H1 (cell line): ENCODE data around the gene WDFY4. TPM values are rescaled to one million over a fixed set of nuclear protein-coding genes. Genes with fewer than 3 reads are reported as not detected.

ENCODE experiments used
- CTCF ChIA-PET: fragments of 300-600 bp; sonication (Branson Sonifier 250); formaldehyde crosslinking; loops from one replicate; lab custom pipeline; 2021; ENCODE audit not compliant: partially characterized antibody; lab: Charles Lee
- POLR2A ChIA-PET: fragments of 300-600 bp; sonication (Branson Sonifier 250); formaldehyde crosslinking; loops from one replicate; lab custom pipeline; 2021; ENCODE audit warnings: inconsistent platforms; ENCODE audit not compliant: partially characterized antibody; lab: Charles Lee
- DNase-seq, 2 experiments: peaks; one replicate each; pipeline versions ENCODE4 v3.0.0 to v3.0.0-alpha.2; 2010 to 2022; ENCODE audit warnings: low spot score in 2 of 2, low read depth in 1 of 2, mixed read lengths in 1 of 2
- FAIRE-seq: peaks from 2 replicates; lab custom pipeline; 2011; peaks lifted over from hg19 to GRCh38; lab: Jason Lieb, UNC
- H2AFZ ChIP-seq: 2 replicates; pipeline ENCODE4 v1.8.1; 2012; ENCODE audit warnings: low read length, inconsistent platforms
- H2AK5ac ChIP-seq: 2 replicates; pipeline ENCODE4 v1.6.1; 2013; ENCODE audit warnings: low read depth, low read length
- H2BK120ac ChIP-seq: replicated peaks from 2 replicates; pipeline ENCODE3; 2013; ENCODE audit warnings: low read depth, low read length, inconsistent platforms
- H2BK12ac ChIP-seq: 2 replicates; pipeline ENCODE4 v1.6.1; 2013; ENCODE audit warnings: low read depth, low read length
- H2BK15ac ChIP-seq: 2 replicates; pipeline ENCODE4 v1.6.1; 2013; ENCODE audit warnings: low read length
- H2BK20ac ChIP-seq: 2 replicates; pipeline ENCODE4 v1.6.1; 2013; ENCODE audit warnings: low read length
- H2BK5ac ChIP-seq: 2 replicates; pipeline ENCODE4 v1.6.1; 2013; ENCODE audit warnings: low read depth, low read length
- H3K14ac ChIP-seq: 2 replicates; pipeline ENCODE4 v1.6.1; 2013; ENCODE audit warnings: inconsistent platforms; ENCODE audit not compliant: insufficient read length
- H3K18ac ChIP-seq: 2 replicates; pipeline ENCODE4 v1.6.1; 2013; ENCODE audit warnings: low read length; ENCODE audit errors: extremely low read depth
- H3K23ac ChIP-seq: 2 replicates; pipeline ENCODE4 v1.6.1; 2013; ENCODE audit warnings: inconsistent platforms; ENCODE audit not compliant: insufficient read length
- H3K23me2 ChIP-seq: 2 replicates; pipeline ENCODE4 v1.6.1; 2013; ENCODE audit warnings: low read depth, low read length
- H3K27ac ChIP-seq: 2 replicates; pipeline ENCODE4 v1.6.1; 2011; ENCODE audit warnings: low read depth, low read length, inconsistent platforms
- H3K27me3 ChIP-seq, 4 experiments: replicated peaks in 1 of 4; 1 replicate in 1 of 4; 2 replicates in 3 of 4; pipeline versions ENCODE4 v1.6.1 to v1.8.1; 2011 to 2013; ENCODE audit warnings: low read length in 3 of 4, mild to moderate bottlenecking in 3 of 4, inconsistent platforms in 2 of 4, mixed read lengths in 2 of 4, moderate library complexity in 1 of 4; ENCODE audit not compliant: control insufficient read depth in 3 of 4, insufficient read depth in 3 of 4; ENCODE audit errors: extremely low read depth in 1 of 4
- H3K36me3 ChIP-seq, 4 experiments: 2 replicates each; pipeline versions ENCODE4 v1.6.1 to v1.8.1; 2011 to 2013; ENCODE audit warnings: mild to moderate bottlenecking in 4 of 4, low read length in 3 of 4, moderate library complexity in 2 of 4, control low read depth in 1 of 4, inconsistent platforms in 1 of 4; ENCODE audit not compliant: insufficient read depth in 4 of 4, control insufficient read depth in 2 of 4
- H3K4ac ChIP-seq: replicated peaks from 2 replicates; pipeline ENCODE3; 2013; ENCODE audit warnings: low read length, low read depth, mixed read lengths, inconsistent platforms; ENCODE audit not compliant: insufficient read length
- H3K4me1 ChIP-seq, 4 experiments: replicated peaks in 1 of 4; 1 replicate in 1 of 4; 2 replicates in 3 of 4; pipeline versions ENCODE4 v1.6.1 to v1.8.1; 2011 to 2013; ENCODE audit warnings: low read length in 3 of 4, inconsistent platforms in 2 of 4, mixed read lengths in 1 of 4; ENCODE audit not compliant: insufficient read depth in 4 of 4, control insufficient read depth in 3 of 4
- H3K4me2 ChIP-seq, 2 experiments: 2 replicates each; pipeline versions ENCODE4 v1.6.1 to v1.8.1; 2011 to 2013; ENCODE audit warnings: low read depth in 2 of 2, low read length in 2 of 2, control low read depth in 1 of 2, inconsistent platforms in 1 of 2, mild to moderate bottlenecking in 1 of 2; ENCODE audit not compliant: insufficient read depth in 1 of 2
- H3K4me3 ChIP-seq, 4 experiments: fragments of 200-600, 300-600 bp in 1 of 4; sonication (generic), shearing (Covaris generic), sonication (Bioruptor Twin) in 1 of 4; 2 replicates each; pipeline versions ENCODE4 v1.5.1 to v1.8.1; 2011 to 2016; ENCODE audit warnings: low read length in 4 of 4, low read depth in 3 of 4, control low read depth in 2 of 4, inconsistent platforms in 2 of 4, mild to moderate bottlenecking in 2 of 4, mixed read lengths in 1 of 4, moderate library complexity in 1 of 4; ENCODE audit not compliant: insufficient read depth in 2 of 4; ENCODE audit errors: extremely low read depth in 1 of 4
- H3K56ac ChIP-seq: replicated peaks from 2 replicates; pipeline ENCODE3; 2013; ENCODE audit warnings: low read depth, mild to moderate bottlenecking, mixed read lengths, low read length, inconsistent platforms; ENCODE audit not compliant: insufficient read length
- H3K79me1 ChIP-seq: 2 replicates; pipeline ENCODE4 v1.6.1; 2013; ENCODE audit warnings: low read depth, low read length, control low read depth
- H3K79me2 ChIP-seq, 2 experiments: 2 replicates each; pipeline versions ENCODE4 v1.6.1 to v1.8.1; 2012 to 2013; ENCODE audit warnings: low read length in 2 of 2, mild to moderate bottlenecking in 2 of 2, inconsistent platforms in 1 of 2; ENCODE audit not compliant: insufficient read depth in 2 of 2, control insufficient read depth in 1 of 2
- H3K9ac ChIP-seq, 4 experiments: replicated peaks in 1 of 4; 1 replicate in 1 of 4; 2 replicates in 3 of 4; pipeline versions ENCODE4 v1.6.1 to v1.8.1; 2011 to 2013; ENCODE audit warnings: low read depth in 3 of 4, low read length in 3 of 4, control low read depth in 2 of 4, mild to moderate bottlenecking in 2 of 4, moderate library complexity in 2 of 4, inconsistent platforms in 1 of 4; ENCODE audit errors: extremely low read depth in 1 of 4
- H3K9me3 ChIP-seq, 2 experiments: 2 replicates each; pipeline versions ENCODE4 v1.6.1 to v1.8.1; 2012 to 2013; ENCODE audit warnings: mild to moderate bottlenecking in 2 of 2, moderate library complexity in 2 of 2, control low read depth in 1 of 2, inconsistent platforms in 1 of 2, low read depth in 1 of 2, low read length in 1 of 2, mixed read lengths in 1 of 2; ENCODE audit not compliant: insufficient read depth in 2 of 2
- H4K20me1 ChIP-seq, 2 experiments: replicated peaks in 1 of 2; 2 replicates each; pipeline versions ENCODE3 to v1.8.1; 2011 to 2013; ENCODE audit warnings: inconsistent platforms in 2 of 2, low read length in 2 of 2, mild to moderate bottlenecking in 1 of 2; ENCODE audit not compliant: insufficient read depth in 2 of 2, control insufficient read depth in 1 of 2
- H4K5ac ChIP-seq: 2 replicates; pipeline ENCODE4 v1.6.1; 2013; ENCODE audit warnings: low read length, low read depth, mixed read lengths, inconsistent platforms; ENCODE audit not compliant: insufficient read length
- H4K8ac ChIP-seq: 2 replicates; pipeline ENCODE4 v1.8.0; 2013; ENCODE audit warnings: mild to moderate bottlenecking, moderate library complexity, low read length, inconsistent platforms; ENCODE audit not compliant: insufficient read depth; ENCODE audit errors: extremely low read depth
- H4K91ac ChIP-seq: replicated peaks from 2 replicates; pipeline ENCODE3; 2013; ENCODE audit warnings: low read length, mixed read lengths, inconsistent platforms; ENCODE audit not compliant: insufficient read length
- WGBS, 2 experiments: shearing (Covaris generic) in 1 of 2; methylation state at CpG; one replicate each; pipeline versions ENCODE4 v1.1.6 to v1.1.7; 2013 to 2015; ENCODE audit warnings: low lambda C conversion rate in 2 of 2, mixed read lengths in 2 of 2, inconsistent platforms in 1 of 2, low coverage in 1 of 2, missing lambda C conversion rate in 1 of 2; ENCODE audit not compliant: insufficient replicate concordance in 2 of 2, insufficient coverage in 1 of 2, insufficient read length in 1 of 2; ENCODE audit errors: extremely low coverage in 1 of 2, missing lambda C conversion rate in 1 of 2; 5-methylcytosine and 5-hydroxymethylcytosine counted together
- polyA plus RNA-seq, 7 experiments: library from polyadenylated mRNA; depleted of rRNA in 3 of 7; stranded (reverse) in 5 of 7; unstranded in 2 of 7; fragments of >200 nt in 5 of 7; fragments of 200-250 nt in 2 of 7; gene quantifications; 1 replicate in 5 of 7; 2 replicates in 1 of 7; 4 replicates in 1 of 7; pipeline versions ENCODE4 v1.2.1 to v1.2.3, GENCODE V29; 2011 to 2013; ENCODE audit warnings: missing spikeins in 2 of 7, mixed read lengths in 2 of 7
- total RNA-seq: library from RNA; stranded (reverse); fragmentation: NEBNext Ultra II Directional; extraction: Animal tissue kit (Norgen Biotek cat#: 25700); gene quantifications from 2 replicates; pipeline ENCODE4 v1.2.1, GENCODE V29; 2021
- TF ChIP-seq, protein P1 (sequence below): IDR thresholded peaks from 2 replicates; pipeline ENCODE4 v1.6.1; 2012; ENCODE audit warnings: inconsistent platforms

Gene WDFY4
- total and polyA plus RNA-seq, 2 of the 8 experiments (the other 6 are each of a cell fraction or from before 2014, with no cell fraction given) = not detected

- H2AK5ac ChIP-seq = no peak overlapping the region
- no peak overlapping the region for H3K9ac ChIP-seq
- no peaks in the 10 kb centered on the region for H3K36me3 ChIP-seq
- DNase-seq (peak in 1 of 2 experiments; percentile 1), FAIRE-seq (no peak)
- H3K18ac ChIP-seq = no peak overlapping the region
- H4K91ac ChIP-seq = no peak overlapping the region
- TF ChIP-seq, protein P1, sequence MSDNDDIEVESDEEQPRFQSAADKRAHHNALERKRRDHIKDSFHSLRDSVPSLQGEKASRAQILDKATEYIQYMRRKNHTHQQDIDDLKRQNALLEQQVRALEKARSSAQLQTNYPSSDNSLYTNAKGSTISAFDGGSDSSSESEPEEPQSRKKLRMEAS = no peak
- 92% methylated on average over 5 of the region's 5 CpGs; no CpG with 5 or more reads in 1 of the 2 experiments for WGBS, 2 experiments
- H3K23me2 ChIP-seq = no peaks in the 10 kb centered on the region; the same call in 1 of the 2 replicates
- H3K4me3 ChIP-seq = no peak overlapping the region
- H2BK5ac ChIP-seq = no peak overlapping the region
- H3K79me1 ChIP-seq = no peaks in the 10 kb centered on the region
- H2BK20ac ChIP-seq = no peak overlapping the region
- no peak overlapping the region for H4K5ac ChIP-seq
- H3K9me3 ChIP-seq = no peaks in the 10 kb centered on the region
- H3K79me2 ChIP-seq = no peaks in the 10 kb centered on the region
- H3K14ac ChIP-seq = no peak overlapping the region
- H2BK12ac ChIP-seq = no peak overlapping the region
- H3K23ac ChIP-seq = no peak overlapping the region
- H3K56ac ChIP-seq = no peak overlapping the region
- ChIA-PET POLR2A (no interaction called here), CTCF (interaction anchor here (0.7 to 1.5 kb wide), 2 partner anchors 9 to 16 kb away, joined by 3 to 7 read pairs; no protein-coding TSS in a partner anchor)
- no peak overlapping the region for H3K4ac ChIP-seq
- no peaks in the 10 kb centered on the region; a peak in 1 of 7 replicates for H3K27me3 ChIP-seq
- no peak overlapping the region for H3K4me2 ChIP-seq
- no peak overlapping the region for H2BK120ac ChIP-seq
- no peak overlapping the region for H2AFZ ChIP-seq
- H2BK15ac ChIP-seq = no peak overlapping the region
- H3K27ac ChIP-seq = no peak overlapping the region
- H4K20me1 ChIP-seq = no peaks in the 10 kb centered on the region
- H3K4me1 ChIP-seq = no peaks in the 10 kb centered on the region
- no peak overlapping the region for H4K8ac ChIP-seq
Observed at GRCh38 chr10:48901319-48901718, 216.6 kb downstream of the WDFY4 start.
